OCI-LY3 (cell line): ENCODE results near the gene URI1.
"Not testable (repeated sequence)": the region's sequence is repeated elsewhere in the genome, so short reads cannot be mapped to it uniquely, and the experiment has no call there.

Experiments used
- H2AFZ ChIP-seq: fragments of 200-600, 300-600 bp; shearing (Covaris generic); 2 replicates; pipeline ENCODE4 v1.6.0; 2014; ENCODE audit warnings: antibody characterized with exemption, low read depth, low read length
- H3K27ac ChIP-seq: fragments of 200-600, 300-600 bp; sonication (generic); 2 replicates; pipeline ENCODE4 v1.5.1; 2014; ENCODE audit warnings: mild to moderate bottlenecking, low read length, moderate library complexity, mixed read lengths
- H3K27me3 ChIP-seq: fragments of 200-600, 300-600 bp; sonication (generic); 2 replicates; pipeline ENCODE4 v1.6.1; 2014; ENCODE audit warnings: low read depth, low read length, mixed read lengths
- H3K36me3 ChIP-seq: fragments of 200-600, 300-600 bp; sonication (generic); replicated peaks from 2 replicates; pipeline ENCODE3; 2014; ENCODE audit warnings: low read depth, low read length, mixed read lengths
- H3K4me1 ChIP-seq: fragments of 300-600, 200-600 bp; sonication (generic); 2 replicates; pipeline ENCODE4 v1.6.1; 2014; ENCODE audit warnings: low read length, mixed read lengths
- H3K4me2 ChIP-seq: fragments of 200-600, 300-600 bp; sonication (generic); 2 replicates; pipeline ENCODE4 v1.6.1; 2014; ENCODE audit warnings: low read length, mixed read lengths
- H3K4me3 ChIP-seq: fragments of 300-600, 200-600 bp; sonication (generic); 2 replicates; pipeline ENCODE4 v1.5.1; 2014; ENCODE audit warnings: antibody characterized with exemption, mild to moderate bottlenecking, low read length, moderate library complexity
- H3K79me2 ChIP-seq: fragments of 300-600, 200-600 bp; shearing (Covaris generic); 2 replicates; pipeline ENCODE4 v1.6.1; 2014; ENCODE audit warnings: mild to moderate bottlenecking, low read length, mixed read lengths
- H3K9ac ChIP-seq: fragments of 300-600, 200-600 bp; shearing (Covaris generic); 2 replicates; pipeline ENCODE4 v1.6.0; 2014; ENCODE audit warnings: mild to moderate bottlenecking, low read length, moderate library complexity
- H3K9me3 ChIP-seq: fragments of 200-600, 300-600 bp; shearing (Covaris generic); 2 replicates; pipeline ENCODE4 v1.6.1; 2014; ENCODE audit warnings: low read length, mixed read lengths; ENCODE audit not compliant: insufficient read depth
- H4K20me1 ChIP-seq: fragments of 200-600, 300-600 bp; sonication (generic); 2 replicates; pipeline ENCODE4 v1.6.1; 2016; ENCODE audit warnings: low read length, mixed read lengths; ENCODE audit not compliant: insufficient read depth
- EZH2phosphoT487 ChIP-seq: fragments of 200-600 bp; shearing (Covaris generic); IDR thresholded peaks from 2 replicates; pipeline ENCODE4 v1.6.1; 2018; ENCODE audit warnings: antibody characterized with exemption, mixed run types, low read depth
- TF ChIP-seq, protein P1 (sequence below): fragments of 200-600, 300-600 bp; sonication (generic); IDR thresholded peaks from 2 replicates; pipeline ENCODE4 v1.5.1; 2014; ENCODE audit warnings: antibody characterized with exemption, low read length, low read depth

The URI1 gene

DNA sequence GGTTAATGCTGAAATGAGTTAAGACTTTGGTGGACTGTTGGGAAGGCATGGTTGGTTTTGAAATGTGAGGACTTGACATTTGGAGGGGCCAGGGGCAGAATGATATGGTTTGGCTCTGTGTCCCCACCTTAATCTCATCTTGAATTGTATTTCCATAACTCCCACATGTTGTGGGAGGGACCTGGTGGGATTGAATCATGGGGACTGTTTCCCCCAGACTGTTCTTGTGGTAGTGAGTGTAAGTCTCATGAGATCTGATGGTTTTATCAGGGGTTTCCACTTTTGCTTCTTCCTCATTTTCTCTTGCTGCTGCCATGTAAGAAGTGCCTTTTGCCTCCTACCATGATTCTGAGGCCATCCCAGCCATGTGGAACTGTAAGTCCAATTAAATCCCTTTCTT lies 101.0 kb downstream of the URI1 start:
- H3K27me3 ChIP-seq, H3K9ac ChIP-seq, H2AFZ ChIP-seq, H3K79me2 ChIP-seq, H3K27ac ChIP-seq, H3K4me2 ChIP-seq, H3K9me3 ChIP-seq, H3K4me3 ChIP-seq, H4K20me1 ChIP-seq: not testable (repeated sequence)
- Histone ChIP-seq H3K36me3 (peaks cover 19% of the 10 kb centered on the region), H3K4me1 (peaks cover 13% of the 10 kb centered on the region)

DNA sequence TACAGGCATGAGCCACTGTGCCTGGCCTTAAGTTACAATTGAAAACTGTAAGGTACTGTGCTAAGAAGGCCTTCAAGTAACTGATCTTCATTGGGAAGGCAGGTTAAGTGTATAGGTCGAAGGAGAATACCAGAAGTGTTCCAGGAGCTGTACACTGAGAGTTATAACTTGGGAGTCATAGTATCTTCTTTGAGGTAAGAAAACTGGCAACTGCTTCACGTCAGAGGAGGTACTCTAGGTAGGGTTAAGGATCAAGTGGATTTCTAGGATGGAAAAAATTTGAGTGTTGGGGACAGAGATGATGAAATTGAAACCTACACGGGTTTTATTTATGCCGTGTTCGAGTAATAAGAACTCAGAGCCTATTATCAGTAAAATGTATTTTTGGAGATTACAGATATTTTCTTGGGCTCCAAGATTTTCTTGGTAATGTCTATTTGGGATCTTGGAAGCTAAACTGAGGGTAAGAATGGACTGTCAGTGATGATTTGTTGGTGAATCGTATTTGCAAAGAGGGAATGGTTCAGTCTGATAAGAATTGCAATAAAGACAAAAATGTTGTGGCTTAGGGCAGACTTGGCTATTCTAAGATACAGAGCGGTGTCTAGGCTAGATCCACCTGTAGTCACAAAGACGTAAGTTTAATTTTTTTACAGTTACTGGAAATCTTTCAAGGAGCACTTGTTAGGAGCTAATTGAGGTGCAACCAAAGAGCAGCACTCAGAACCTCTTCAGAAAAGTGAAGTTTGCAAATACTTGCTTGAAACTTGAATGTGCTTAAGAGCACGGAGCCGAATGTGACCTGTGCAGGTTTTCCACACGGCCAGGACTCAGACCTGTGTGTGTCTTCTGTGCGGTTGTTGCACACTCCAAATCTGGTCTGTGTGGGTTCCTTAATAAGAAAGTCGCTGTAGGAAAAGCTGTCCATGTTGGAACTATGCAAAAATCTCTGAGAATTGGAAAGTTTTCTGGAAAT lies 102.5 kb downstream of the URI1 start:
- no peaks in the 10 kb centered on the region for H3K27me3 ChIP-seq
- H2AFZ ChIP-seq: no peak overlapping the region
- no peak overlapping the region for H3K4me2 ChIP-seq
- no peak overlapping the region for H3K9ac ChIP-seq
- peaks cover 11% of the 10 kb centered on the region for H3K36me3 ChIP-seq
- H3K9me3 ChIP-seq: peaks cover 6% of the 10 kb centered on the region; the same call in 1 of the 2 replicates
- no peak overlapping the region for H3K27ac ChIP-seq
- H4K20me1 ChIP-seq: no peaks in the 10 kb centered on the region; the same call in 1 of the 2 replicates
- no peaks in the 10 kb centered on the region for H3K79me2 ChIP-seq
- H3K4me1 ChIP-seq: peaks cover 13% of the 10 kb centered on the region
- H3K4me3 ChIP-seq: no peak overlapping the region
- TF ChIP-seq, protein P1, sequence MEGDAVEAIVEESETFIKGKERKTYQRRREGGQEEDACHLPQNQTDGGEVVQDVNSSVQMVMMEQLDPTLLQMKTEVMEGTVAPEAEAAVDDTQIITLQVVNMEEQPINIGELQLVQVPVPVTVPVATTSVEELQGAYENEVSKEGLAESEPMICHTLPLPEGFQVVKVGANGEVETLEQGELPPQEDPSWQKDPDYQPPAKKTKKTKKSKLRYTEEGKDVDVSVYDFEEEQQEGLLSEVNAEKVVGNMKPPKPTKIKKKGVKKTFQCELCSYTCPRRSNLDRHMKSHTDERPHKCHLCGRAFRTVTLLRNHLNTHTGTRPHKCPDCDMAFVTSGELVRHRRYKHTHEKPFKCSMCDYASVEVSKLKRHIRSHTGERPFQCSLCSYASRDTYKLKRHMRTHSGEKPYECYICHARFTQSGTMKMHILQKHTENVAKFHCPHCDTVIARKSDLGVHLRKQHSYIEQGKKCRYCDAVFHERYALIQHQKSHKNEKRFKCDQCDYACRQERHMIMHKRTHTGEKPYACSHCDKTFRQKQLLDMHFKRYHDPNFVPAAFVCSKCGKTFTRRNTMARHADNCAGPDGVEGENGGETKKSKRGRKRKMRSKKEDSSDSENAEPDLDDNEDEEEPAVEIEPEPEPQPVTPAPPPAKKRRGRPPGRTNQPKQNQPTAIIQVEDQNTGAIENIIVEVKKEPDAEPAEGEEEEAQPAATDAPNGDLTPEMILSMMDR: no peak
- no peak for TF ChIP-seq EZH2phosphoT487

DNA sequence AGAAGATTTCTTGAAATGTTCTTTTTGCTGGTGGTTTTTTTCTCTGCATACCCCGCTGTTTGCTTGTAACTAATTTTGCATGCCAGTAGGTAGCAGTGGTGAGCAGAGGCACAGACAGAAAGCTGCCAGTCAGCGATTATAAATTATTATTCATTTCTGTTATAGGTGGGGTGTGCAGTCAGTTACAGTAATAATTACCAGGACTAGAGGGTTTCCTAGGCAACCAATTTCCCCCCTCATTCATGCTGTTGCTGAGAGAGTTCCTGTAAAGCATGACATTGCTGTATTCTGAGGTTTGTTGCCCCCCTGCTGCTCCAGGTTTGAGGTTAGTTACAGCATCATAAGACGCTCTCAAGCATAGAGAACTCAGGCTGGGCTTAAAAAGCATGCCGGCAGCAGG lies 104.5 kb downstream of the URI1 start:
- H3K79me2 ChIP-seq: no peaks in the 10 kb centered on the region
- no peak overlapping the region for H3K27ac ChIP-seq
- H3K9ac ChIP-seq: no peak overlapping the region
- H3K4me1 ChIP-seq: peaks cover 13% of the 10 kb centered on the region
- no peaks in the 10 kb centered on the region for H3K36me3 ChIP-seq
- H3K4me3 ChIP-seq: no peak overlapping the region
- H4K20me1 ChIP-seq: no peaks in the 10 kb centered on the region; the same call in 1 of the 2 replicates
- no peak overlapping the region for H2AFZ ChIP-seq
- peak overlapping the region; percentile 31; the same call in 1 of the 2 replicates for H3K4me2 ChIP-seq
- TF ChIP-seq, protein P1: peak; percentile 86
- no peak for TF ChIP-seq EZH2phosphoT487
- H3K27me3 ChIP-seq: no peaks in the 10 kb centered on the region
- no peaks in the 10 kb centered on the region for H3K9me3 ChIP-seq

DNA sequence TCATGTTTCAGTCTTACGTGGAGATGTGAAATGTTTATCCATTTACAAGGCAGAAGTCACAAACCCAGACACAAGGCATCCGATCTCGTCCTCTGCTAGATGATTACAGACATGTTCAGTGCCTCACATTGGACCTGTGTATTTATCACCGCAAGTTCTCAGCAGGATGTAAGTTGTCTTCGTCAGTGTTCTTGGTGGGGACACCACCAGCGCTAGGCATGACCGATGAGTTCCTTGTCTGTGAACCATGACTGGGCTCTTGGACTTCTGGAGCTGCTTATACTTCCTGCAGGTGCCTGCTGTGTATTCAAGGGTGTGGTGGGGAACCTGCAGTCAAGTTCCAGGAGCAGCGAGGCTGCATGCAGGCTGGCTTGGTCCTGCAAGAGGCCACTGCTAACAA lies 105.4 kb downstream of the URI1 start:
- Histone ChIP-seq H3K4me3 (no peak overlapping the region), H3K36me3 (no peaks in the 10 kb centered on the region), H4K20me1 (no peaks in the 10 kb centered on the region; the same call in 1 of the 2 replicates), H3K27ac (no peak overlapping the region), H3K9me3 (no peaks in the 10 kb centered on the region), H3K4me1 (peaks cover 13% of the 10 kb centered on the region), H3K9ac (no peak overlapping the region), H3K4me2 (no peak overlapping the region), H2AFZ (no peak overlapping the region), H3K79me2 (no peaks in the 10 kb centered on the region), H3K27me3 (no peaks in the 10 kb centered on the region)
- no peak for TF ChIP-seq EZH2phosphoT487
- TF ChIP-seq, protein P1: no peak
